Panc1 (cell line): ENCODE results near the gene SMC4. TPM values are rescaled to one million over a fixed set of nuclear protein-coding genes. Genes with fewer than 3 reads are reported as not detected.

Experiments
- ATAC-seq: fragments of 200-7000 bp; cut with Tn5 transposase; 2 replicates; pipeline ENCODE4 v1.9.1; 2020; ENCODE audit warnings: mild to moderate bottlenecking, moderate library complexity
- BruUV-seq: library from RNA; stranded (reverse); fragments of 400-500 nt; replicated peaks from 2 replicates; lab custom pipeline; 2021; lab: Mats Ljungman, UMichigan
- CTCF ChIA-PET: fragments of 300-600 bp; sonication (Branson Sonifier 250); formaldehyde crosslinking; loops from one replicate; lab custom pipeline; 2022; ENCODE audit warnings: antibody characterized with exemption; lab: Charles Lee
- POLR2A ChIA-PET: fragments of 300-600 bp; sonication (Branson Sonifier 250); formaldehyde crosslinking; loops from one replicate; lab custom pipeline; 2022; ENCODE audit warnings: antibody characterized with exemption; lab: Charles Lee
- DNase-seq: peaks from one replicate; pipeline ENCODE4 v3.0.0-alpha.2; 2010; ENCODE audit warnings: low read depth, low spot score
- H3K27ac ChIP-seq: 2 replicates; pipeline ENCODE4 v1.5.1; 2011; ENCODE audit warnings: mild to moderate bottlenecking, low read length, inconsistent platforms
- H3K27me3 ChIP-seq: fragments of 200-500 bp; sonication (Bioruptor generic); 2 replicates; pipeline ENCODE4 v1.6.0; 2014; ENCODE audit warnings: low read length, inconsistent platforms; ENCODE audit not compliant: control insufficient read depth, insufficient read depth
- H3K36me3 ChIP-seq: fragments of 200-500 bp; sonication (Bioruptor generic); 2 replicates; pipeline ENCODE4 v1.5.1; 2014; ENCODE audit warnings: inconsistent platforms, mild to moderate bottlenecking, low read length, moderate library complexity; ENCODE audit not compliant: control insufficient read depth, insufficient read depth
- H3K4me1 ChIP-seq: 2 replicates; pipeline ENCODE4 v1.5.1; 2011; ENCODE audit warnings: inconsistent platforms, mild to moderate bottlenecking, low read length, moderate library complexity; ENCODE audit not compliant: control insufficient read depth, insufficient read depth
- H3K4me3 ChIP-seq, 2 experiments: 2 replicates each; pipeline ENCODE4 v1.5.1; 2011 to 2012; ENCODE audit warnings: low read depth in 2 of 2, low read length in 2 of 2, mild to moderate bottlenecking in 2 of 2, inconsistent platforms in 1 of 2, moderate library complexity in 1 of 2
- H3K9me3 ChIP-seq: fragments of 200-500 bp; sonication (Bioruptor generic); 2 replicates; pipeline ENCODE4 v1.5.1; 2014; ENCODE audit warnings: low read depth, mild to moderate bottlenecking, inconsistent platforms, low read length, moderate library complexity; ENCODE audit not compliant: control insufficient read depth, insufficient read depth
- POLR2AphosphoS5 ChIP-seq: IDR thresholded peaks from 2 replicates; pipeline ENCODE4 v1.6.1; 2012; ENCODE audit warnings: mild to moderate bottlenecking, low read depth, low read length, moderate library complexity
- SIN3A ChIP-seq: IDR thresholded peaks from 2 replicates; pipeline ENCODE4 v1.6.1; 2012; ENCODE audit warnings: low read depth, mild to moderate bottlenecking, low read length, moderate library complexity, borderline replicate concordance; ENCODE audit not compliant: insufficient read depth
- TCF7L2 ChIP-seq: IDR thresholded peaks from 2 replicates; pipeline ENCODE4 v1.6.1; 2011; ENCODE audit warnings: mild to moderate bottlenecking, low read depth, low read length, inconsistent platforms
- in situ Hi-C: cut with HindIII; loops from 2 replicates; pipeline ENCODE4 v1.10.0; 2016; ENCODE audit warnings: low sequenced_read_pairs, low pct_unique_long_range_greater_than_20kb
- intact Hi-C: fragments of 100-400 bp; cut with micrococcal nuclease; formaldehyde crosslinking; loops from one replicate; pipeline ENCODE4 v1.10.0; 2022; ENCODE audit not compliant: unreplicated experiment
- total RNA-seq: library from RNA; stranded (reverse); gene quantifications from one replicate; pipeline ENCODE4 v1.2.1, GENCODE V29; 2021; ENCODE audit not compliant: unreplicated experiment
- TF ChIP-seq, protein P1 (sequence below), 2 experiments: IDR thresholded peaks; 2 replicates each; pipeline ENCODE4 v1.6.1; 2011 to 2012; ENCODE audit warnings: low read depth in 2 of 2, control low read depth in 1 of 2, low read length in 1 of 2, mild to moderate bottlenecking in 1 of 2, moderate library complexity in 1 of 2; ENCODE audit not compliant: insufficient read depth in 1 of 2
- TF ChIP-seq, protein P2 (sequence below): fragments of 450-650 bp; IDR thresholded peaks from 2 replicates; pipeline ENCODE4 v1.5.1; 2017; ENCODE audit warnings: mild to moderate bottlenecking

SMC4 gene
- total RNA-seq, 1 experiment from 2014 or later: 160 TPM

DNA sequence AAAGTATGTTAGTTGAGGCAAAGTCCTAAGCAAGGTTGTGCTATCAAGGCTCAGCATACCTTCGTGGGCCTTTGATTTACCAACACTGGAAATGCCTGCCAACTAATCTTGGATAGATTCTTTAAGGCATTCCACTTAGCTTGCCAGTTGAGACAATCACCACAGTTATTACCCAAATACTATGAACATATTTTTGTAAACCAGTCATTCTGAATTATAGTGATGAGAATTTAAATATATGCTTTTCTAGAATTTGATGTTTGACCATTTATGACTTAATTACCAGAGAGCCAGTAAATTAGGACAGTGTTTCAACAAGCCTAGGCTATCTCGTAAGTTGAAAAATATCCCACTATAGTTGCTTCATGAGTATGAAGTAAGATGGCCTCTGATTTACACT lies 34.6 kb downstream of the SMC4 start:
- in situ Hi-C loops (no loop called here), intact Hi-C loops (no loop called here)
- Histone ChIP-seq H3K27ac (peak overlapping the region; percentile 7; the same call in 1 of the 2 replicates), H3K4me3 (no peak overlapping the region), H3K36me3 (peaks cover 68% of the 10 kb centered on the region), H3K4me1 (no peaks in the 10 kb centered on the region), H3K9me3 (no peaks in the 10 kb centered on the region), H3K27me3 (no peaks in the 10 kb centered on the region)
- POLR2A ChIA-PET: no interaction called here
- CTCF ChIA-PET: no interaction called here
- DNase-seq (no peak), ATAC-seq (no peak)
- 0 out of 2 replicates have a peak, but pooled peaks have one; percentile 9 for TF ChIP-seq POLR2AphosphoS5
- TF ChIP-seq, protein P1, sequence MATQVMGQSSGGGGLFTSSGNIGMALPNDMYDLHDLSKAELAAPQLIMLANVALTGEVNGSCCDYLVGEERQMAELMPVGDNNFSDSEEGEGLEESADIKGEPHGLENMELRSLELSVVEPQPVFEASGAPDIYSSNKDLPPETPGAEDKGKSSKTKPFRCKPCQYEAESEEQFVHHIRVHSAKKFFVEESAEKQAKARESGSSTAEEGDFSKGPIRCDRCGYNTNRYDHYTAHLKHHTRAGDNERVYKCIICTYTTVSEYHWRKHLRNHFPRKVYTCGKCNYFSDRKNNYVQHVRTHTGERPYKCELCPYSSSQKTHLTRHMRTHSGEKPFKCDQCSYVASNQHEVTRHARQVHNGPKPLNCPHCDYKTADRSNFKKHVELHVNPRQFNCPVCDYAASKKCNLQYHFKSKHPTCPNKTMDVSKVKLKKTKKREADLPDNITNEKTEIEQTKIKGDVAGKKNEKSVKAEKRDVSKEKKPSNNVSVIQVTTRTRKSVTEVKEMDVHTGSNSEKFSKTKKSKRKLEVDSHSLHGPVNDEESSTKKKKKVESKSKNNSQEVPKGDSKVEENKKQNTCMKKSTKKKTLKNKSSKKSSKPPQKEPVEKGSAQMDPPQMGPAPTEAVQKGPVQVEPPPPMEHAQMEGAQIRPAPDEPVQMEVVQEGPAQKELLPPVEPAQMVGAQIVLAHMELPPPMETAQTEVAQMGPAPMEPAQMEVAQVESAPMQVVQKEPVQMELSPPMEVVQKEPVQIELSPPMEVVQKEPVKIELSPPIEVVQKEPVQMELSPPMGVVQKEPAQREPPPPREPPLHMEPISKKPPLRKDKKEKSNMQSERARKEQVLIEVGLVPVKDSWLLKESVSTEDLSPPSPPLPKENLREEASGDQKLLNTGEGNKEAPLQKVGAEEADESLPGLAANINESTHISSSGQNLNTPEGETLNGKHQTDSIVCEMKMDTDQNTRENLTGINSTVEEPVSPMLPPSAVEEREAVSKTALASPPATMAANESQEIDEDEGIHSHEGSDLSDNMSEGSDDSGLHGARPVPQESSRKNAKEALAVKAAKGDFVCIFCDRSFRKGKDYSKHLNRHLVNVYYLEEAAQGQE (IDR thresholded peaks at IDR 0.05; ENCODE audit: insufficient read depth in 1 of 2, low read depth in 2 of 2, low read length in 1 of 2): no peak
- BruUV-seq: no TSS peak

DNA sequence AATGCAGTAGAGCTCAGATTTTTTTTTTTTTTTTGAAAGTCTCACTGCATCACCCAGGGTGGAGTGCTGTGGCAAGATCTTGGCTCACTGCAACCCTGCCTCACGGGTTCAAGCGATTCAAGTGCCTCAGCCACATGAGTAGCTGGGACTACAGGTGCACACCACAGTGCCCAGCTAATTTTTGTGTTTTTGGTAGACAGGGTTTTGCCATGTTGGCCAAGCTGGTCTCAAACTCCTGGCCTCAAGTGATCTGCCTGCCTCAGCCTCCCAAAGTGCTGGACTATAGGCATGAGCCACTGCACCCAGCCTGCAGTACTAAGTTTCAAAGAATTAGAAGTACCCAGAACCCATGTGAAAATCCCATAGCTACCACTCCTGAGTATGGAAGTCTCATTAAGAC lies 35.6 kb downstream of the SMC4 start:
- Histone ChIP-seq H3K27me3 (no peaks in the 10 kb centered on the region), H3K27ac (no peak overlapping the region), H3K36me3 (peaks cover 68% of the 10 kb centered on the region), H3K4me1 (no peaks in the 10 kb centered on the region), H3K4me3 (no peak overlapping the region), H3K9me3 (no peaks in the 10 kb centered on the region)
- TF ChIP-seq POLR2AphosphoS5 (no peak), SIN3A (no peak), TCF7L2 (no peak)
- TF ChIP-seq, protein P2, sequence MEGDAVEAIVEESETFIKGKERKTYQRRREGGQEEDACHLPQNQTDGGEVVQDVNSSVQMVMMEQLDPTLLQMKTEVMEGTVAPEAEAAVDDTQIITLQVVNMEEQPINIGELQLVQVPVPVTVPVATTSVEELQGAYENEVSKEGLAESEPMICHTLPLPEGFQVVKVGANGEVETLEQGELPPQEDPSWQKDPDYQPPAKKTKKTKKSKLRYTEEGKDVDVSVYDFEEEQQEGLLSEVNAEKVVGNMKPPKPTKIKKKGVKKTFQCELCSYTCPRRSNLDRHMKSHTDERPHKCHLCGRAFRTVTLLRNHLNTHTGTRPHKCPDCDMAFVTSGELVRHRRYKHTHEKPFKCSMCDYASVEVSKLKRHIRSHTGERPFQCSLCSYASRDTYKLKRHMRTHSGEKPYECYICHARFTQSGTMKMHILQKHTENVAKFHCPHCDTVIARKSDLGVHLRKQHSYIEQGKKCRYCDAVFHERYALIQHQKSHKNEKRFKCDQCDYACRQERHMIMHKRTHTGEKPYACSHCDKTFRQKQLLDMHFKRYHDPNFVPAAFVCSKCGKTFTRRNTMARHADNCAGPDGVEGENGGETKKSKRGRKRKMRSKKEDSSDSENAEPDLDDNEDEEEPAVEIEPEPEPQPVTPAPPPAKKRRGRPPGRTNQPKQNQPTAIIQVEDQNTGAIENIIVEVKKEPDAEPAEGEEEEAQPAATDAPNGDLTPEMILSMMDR: no peak
- TF ChIP-seq, protein P1 (IDR thresholded peaks at IDR 0.05; ENCODE audit: insufficient read depth in 1 of 2, low read depth in 2 of 2, low read length in 1 of 2): no peak
- no peak; the same call in 1 of the 2 replicates for ATAC-seq
- in situ Hi-C loops (no loop called here), intact Hi-C loops (no loop called here)
- DNase-seq: no peak
- POLR2A ChIA-PET: interaction anchor here (0.6 to 0.7 kb wide), 3 partner anchors 20 to 377 kb away, joined by 3 to 6 read pairs (median 5); no protein-coding TSS in a partner anchor
- no TSS peak for BruUV-seq
- CTCF ChIA-PET: interaction anchor here (0.6 kb wide), 1 partner anchor 272 kb away, joined by 5 read pairs; no protein-coding TSS in a partner anchor
